Measurements from ENCODE around the gene LDHA. TPM values are rescaled to one million over a fixed set of nuclear protein-coding genes. Genes with fewer than 3 reads are reported as not detected.

Gene LDHA
- total RNA-seq, 4 donors from 2014 or later, result 354 to 1,010 (median 500) TPM

DNA sequence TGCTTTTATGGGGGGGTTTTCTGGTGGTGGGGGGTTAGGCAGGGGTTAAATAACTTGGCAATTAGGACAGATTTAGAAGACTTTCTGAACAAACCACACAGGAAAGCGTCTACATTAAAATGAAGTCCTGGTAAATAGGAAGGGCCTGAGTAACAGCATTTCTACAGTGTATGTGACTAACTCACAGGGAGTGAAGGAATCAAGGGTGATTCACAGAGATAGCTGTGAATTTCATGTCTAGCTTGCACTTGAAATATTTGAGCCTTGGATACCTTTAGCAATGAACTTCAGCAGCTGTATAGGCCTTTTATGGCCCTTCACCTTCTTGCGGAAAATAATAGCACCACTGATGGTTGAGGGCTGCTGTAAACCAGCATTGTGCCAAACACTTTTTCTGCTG, 26.1 kb upstream of the LDHA start:
- intact Hi-C loops (cut with DNase I; ENCODE audit: low total_unique reads) (no loop called here), in situ Hi-C loops (cut with MboI; ENCODE audit: low sequenced_read_pairs in 4 of 4) (no loop called here)
- ATAC-seq, result no peak
- no peak overlapping the region for H3K4me3 ChIP-seq
- no peaks in the 10 kb centered on the region for H3K27me3 ChIP-seq
- no peak for TF ChIP-seq POLR2A (IDR thresholded peaks at IDR 0.05)
- no peaks in the 10 kb centered on the region for H3K4me1 ChIP-seq
- H3K36me3 ChIP-seq, result peaks cover 0 to 43% of the 10 kb centered on the region in 2 donors
- no peak for DNase-seq
- no peaks in the 10 kb centered on the region for H3K9me3 ChIP-seq
- H3K27ac ChIP-seq, result peak overlapping the region in 1 of 4 donors; percentile 83

DNA sequence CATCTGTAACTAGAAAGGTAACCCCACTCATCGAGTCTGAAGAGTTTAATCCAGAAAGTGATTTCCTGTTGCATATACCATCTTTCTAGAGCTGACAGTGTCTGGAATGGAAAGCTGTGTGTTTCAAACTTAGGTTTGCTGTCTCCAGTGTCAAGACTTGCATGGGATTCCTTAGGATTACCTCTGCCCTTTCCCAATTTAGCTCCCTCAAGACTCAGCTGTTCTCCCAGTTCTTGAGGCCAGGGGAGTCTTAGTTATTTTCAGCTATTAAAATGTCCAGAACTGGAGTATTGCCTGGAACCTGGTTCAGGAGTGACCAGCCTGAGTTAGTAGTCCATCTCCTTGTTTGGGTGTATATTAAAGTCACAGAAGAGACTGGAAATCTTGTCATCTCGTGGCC, 25.0 kb upstream of the LDHA start:
- Histone ChIP-seq H3K36me3 (peaks cover 0 to 31% of the 10 kb centered on the region in 2 donors), H3K27me3 (no peaks in the 10 kb centered on the region), H3K9me3 (no peaks in the 10 kb centered on the region), H3K27ac (peak overlapping the region in 3 of 4 donors; percentile 28 to 83 (median 33)), H3K4me3 (no peak overlapping the region), H3K4me1 (no peaks in the 10 kb centered on the region)
- DNase-seq (peak in 1 of 2 donors; percentile 27), ATAC-seq (peak; percentile 80 to 96)
- in situ Hi-C loops (cut with MboI; ENCODE audit: low sequenced_read_pairs in 4 of 4), result no loop called here
- no peak for TF ChIP-seq POLR2A (IDR thresholded peaks at IDR 0.05)
- TF ChIP-seq, protein P1, sequence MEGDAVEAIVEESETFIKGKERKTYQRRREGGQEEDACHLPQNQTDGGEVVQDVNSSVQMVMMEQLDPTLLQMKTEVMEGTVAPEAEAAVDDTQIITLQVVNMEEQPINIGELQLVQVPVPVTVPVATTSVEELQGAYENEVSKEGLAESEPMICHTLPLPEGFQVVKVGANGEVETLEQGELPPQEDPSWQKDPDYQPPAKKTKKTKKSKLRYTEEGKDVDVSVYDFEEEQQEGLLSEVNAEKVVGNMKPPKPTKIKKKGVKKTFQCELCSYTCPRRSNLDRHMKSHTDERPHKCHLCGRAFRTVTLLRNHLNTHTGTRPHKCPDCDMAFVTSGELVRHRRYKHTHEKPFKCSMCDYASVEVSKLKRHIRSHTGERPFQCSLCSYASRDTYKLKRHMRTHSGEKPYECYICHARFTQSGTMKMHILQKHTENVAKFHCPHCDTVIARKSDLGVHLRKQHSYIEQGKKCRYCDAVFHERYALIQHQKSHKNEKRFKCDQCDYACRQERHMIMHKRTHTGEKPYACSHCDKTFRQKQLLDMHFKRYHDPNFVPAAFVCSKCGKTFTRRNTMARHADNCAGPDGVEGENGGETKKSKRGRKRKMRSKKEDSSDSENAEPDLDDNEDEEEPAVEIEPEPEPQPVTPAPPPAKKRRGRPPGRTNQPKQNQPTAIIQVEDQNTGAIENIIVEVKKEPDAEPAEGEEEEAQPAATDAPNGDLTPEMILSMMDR (IDR thresholded peaks at IDR 0.05 in 4 of 5, conservative IDR thresholded peaks at IDR 0.05 in 1 of 5), result no peak
- intact Hi-C loops (cut with DNase I; ENCODE audit: low total_unique reads), result no loop called here

DNA sequence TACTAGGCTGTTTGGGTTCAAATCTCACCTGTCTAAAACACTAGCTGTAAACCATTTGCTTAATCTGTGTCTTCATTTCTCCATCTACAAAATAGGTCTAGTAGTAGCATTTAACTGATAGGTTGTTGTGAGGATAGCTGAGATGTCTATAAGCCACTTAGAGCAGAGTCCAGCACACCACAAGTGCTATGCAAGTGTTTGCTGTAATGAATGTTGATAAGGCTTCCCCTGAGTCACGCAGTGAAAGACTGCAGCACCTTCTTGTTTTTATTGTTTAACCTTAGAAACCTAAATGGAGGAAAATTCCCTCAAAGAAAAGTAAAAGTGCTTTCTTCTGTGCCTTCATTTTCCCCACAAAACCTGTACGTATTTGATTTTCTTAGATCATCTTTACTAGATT, 23.1 kb upstream of the LDHA start:
- DNase-seq, result no peak
- H3K36me3 ChIP-seq, result peaks cover 0 to 12% of the 10 kb centered on the region in 2 donors
- H3K4me3 ChIP-seq, result no peak overlapping the region
- peak overlapping the region in 1 of 4 donors; percentile 31 for H3K27ac ChIP-seq
- no peak for ATAC-seq
- TF ChIP-seq, protein P1 (IDR thresholded peaks at IDR 0.05 in 4 of 5, conservative IDR thresholded peaks at IDR 0.05 in 1 of 5), result no peak
- no peak for TF ChIP-seq POLR2A (IDR thresholded peaks at IDR 0.05)
- intact Hi-C loops (cut with DNase I; ENCODE audit: low total_unique reads) (no loop called here), in situ Hi-C loops (cut with MboI; ENCODE audit: low sequenced_read_pairs in 4 of 4) (no loop called here)
- H3K9me3 ChIP-seq, result no peaks in the 10 kb centered on the region
- no peaks in the 10 kb centered on the region for H3K4me1 ChIP-seq
- H3K27me3 ChIP-seq, result no peaks in the 10 kb centered on the region

DNA sequence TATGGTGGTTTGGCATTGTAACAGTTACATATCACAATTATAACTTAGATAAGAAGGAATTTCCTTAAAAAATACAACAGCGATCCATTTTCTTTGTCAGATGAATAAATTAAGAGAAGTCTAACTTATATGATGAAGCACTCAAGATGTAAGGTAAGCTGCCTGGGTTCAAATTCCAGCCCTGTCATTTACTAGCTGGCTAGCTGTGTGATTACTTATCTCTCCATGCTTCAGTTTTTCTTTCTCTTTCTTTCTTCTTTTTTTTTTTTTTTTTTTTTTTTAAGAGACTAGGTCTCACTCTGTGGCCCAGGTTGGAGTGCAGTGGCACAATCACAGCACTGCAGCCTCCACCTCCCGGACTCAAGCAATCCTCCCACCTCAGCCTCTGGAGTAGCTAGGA, 22.2 kb upstream of the LDHA start:
- Histone ChIP-seq H3K4me3 (no peak overlapping the region), H3K27ac (peak overlapping the region in 1 of 4 donors; percentile 19), H3K36me3 (peaks cover 0 to 3% of the 10 kb centered on the region in 2 donors), H3K4me1 (no peaks in the 10 kb centered on the region), H3K9me3 (no peaks in the 10 kb centered on the region), H3K27me3 (no peaks in the 10 kb centered on the region)
- DNase-seq (no peak), ATAC-seq (no peak)
- in situ Hi-C loops (cut with MboI; ENCODE audit: low sequenced_read_pairs in 4 of 4) (no loop called here), intact Hi-C loops (cut with DNase I; ENCODE audit: low total_unique reads) (no loop called here)
- TF ChIP-seq POLR2A (IDR thresholded peaks at IDR 0.05), result no peak
- TF ChIP-seq, protein P1 (IDR thresholded peaks at IDR 0.05 in 4 of 5, conservative IDR thresholded peaks at IDR 0.05 in 1 of 5), result no peak

DNA sequence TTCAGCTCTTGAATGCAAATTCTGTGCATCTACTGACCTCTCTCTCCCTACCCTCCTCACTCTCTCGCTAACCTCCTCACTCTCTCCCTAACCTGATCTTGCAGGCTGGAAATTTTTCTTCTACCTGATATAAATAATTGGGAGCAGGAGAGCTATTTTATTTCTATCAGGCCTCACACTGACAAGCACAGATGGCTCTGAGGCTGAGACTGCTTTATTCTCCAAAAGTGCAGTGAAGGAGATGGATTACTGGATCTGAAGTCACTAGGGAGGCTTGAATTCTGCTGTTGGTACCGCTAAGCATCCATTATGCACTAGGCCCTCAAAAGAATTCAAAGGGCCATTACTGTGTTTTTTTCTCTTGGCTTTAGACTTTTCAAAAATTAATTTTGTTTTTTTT, 19.4 kb upstream of the LDHA start:
- in situ Hi-C loops (cut with MboI; ENCODE audit: low sequenced_read_pairs in 4 of 4), result no loop called here
- DNase-seq (no peak), ATAC-seq (no peak)
- H3K27me3 ChIP-seq, result no peaks in the 10 kb centered on the region
- no peak overlapping the region for H3K27ac ChIP-seq
- H3K4me3 ChIP-seq, result no peak overlapping the region
- intact Hi-C loops (cut with DNase I; ENCODE audit: low total_unique reads), result no loop called here
- H3K36me3 ChIP-seq, result no peaks in the 10 kb centered on the region
- H3K9me3 ChIP-seq, result no peaks in the 10 kb centered on the region
- H3K4me1 ChIP-seq, result no peaks in the 10 kb centered on the region
- TF ChIP-seq POLR2A (IDR thresholded peaks at IDR 0.05), result no peak
- TF ChIP-seq, protein P1 (IDR thresholded peaks at IDR 0.05 in 4 of 5, conservative IDR thresholded peaks at IDR 0.05 in 1 of 5), result no peak
